AG04449 (cell line): Measurements from ENCODE around the gene DNAJB6.

Source experiments
- CTCF ChIA-PET: fragments of 350-600 bp; formaldehyde crosslinking; extraction: SDS; loops from one replicate; lab custom pipeline; 2021; ENCODE audit warnings: antibody characterized with exemption; lab: Yijun Ruan, JAX
- POLR2A ChIA-PET: fragments of 400-600, 350-600 bp; formaldehyde crosslinking; extraction: SDS; loops from one replicate; lab custom pipeline; 2020; ENCODE audit warnings: antibody characterized with exemption, inconsistent platforms; lab: Yijun Ruan, JAX
- DNase-seq: peaks from one replicate; pipeline ENCODE4 v3.0.0-alpha.2; 2010; ENCODE audit warnings: low read depth, low spot score
- H3K4me3 ChIP-seq: 2 replicates; pipeline ENCODE4 v1.5.1; 2011; ENCODE audit warnings: low read depth, mild to moderate bottlenecking, control low read depth, low read length
- TF ChIP-seq, protein P1 (sequence below): IDR thresholded peaks from one replicate; pipeline ENCODE4 v1.5.1; 2011; ENCODE audit warnings: mild to moderate bottlenecking, moderate library complexity, low read length, control low read depth, inconsistent platforms; ENCODE audit not compliant: insufficient read depth; ENCODE audit errors: missing control alignments

DNAJB6 gene

DNA sequence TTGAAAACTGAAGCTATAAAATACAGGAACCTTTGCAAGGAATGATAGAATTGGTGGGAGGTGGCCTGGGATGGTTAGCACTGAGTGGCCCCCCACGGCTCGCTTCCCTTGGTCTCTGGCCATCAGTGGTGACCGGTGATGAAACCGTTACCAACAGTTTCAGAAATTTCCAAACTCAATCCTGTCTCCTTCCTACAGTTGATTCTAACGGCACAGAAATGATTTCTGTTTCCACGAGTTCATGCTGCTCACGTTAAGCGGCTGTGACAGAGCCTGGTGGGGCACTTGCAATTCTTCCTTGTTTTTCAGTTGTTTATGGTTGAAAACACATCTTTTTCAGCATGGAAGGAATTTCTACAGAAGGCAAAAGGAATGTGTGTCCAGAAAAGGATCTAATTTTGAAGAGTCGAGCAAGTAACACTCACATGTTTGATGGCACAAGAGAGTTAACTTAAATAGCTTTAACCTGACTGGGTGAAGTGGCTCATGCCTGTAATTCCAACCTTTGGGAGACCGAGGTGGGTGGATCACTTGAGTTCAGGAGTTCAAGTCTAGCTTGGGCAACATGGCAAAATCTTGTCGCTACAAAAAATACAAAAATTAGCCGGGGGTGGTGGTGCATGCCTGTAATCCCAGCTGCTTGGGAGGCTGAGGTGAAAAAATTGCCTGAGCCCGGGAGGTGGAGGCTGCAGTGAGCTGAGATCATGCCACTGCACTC lies 100.1 kb downstream of the DNAJB6 start:
- no peak for DNase-seq

DNA sequence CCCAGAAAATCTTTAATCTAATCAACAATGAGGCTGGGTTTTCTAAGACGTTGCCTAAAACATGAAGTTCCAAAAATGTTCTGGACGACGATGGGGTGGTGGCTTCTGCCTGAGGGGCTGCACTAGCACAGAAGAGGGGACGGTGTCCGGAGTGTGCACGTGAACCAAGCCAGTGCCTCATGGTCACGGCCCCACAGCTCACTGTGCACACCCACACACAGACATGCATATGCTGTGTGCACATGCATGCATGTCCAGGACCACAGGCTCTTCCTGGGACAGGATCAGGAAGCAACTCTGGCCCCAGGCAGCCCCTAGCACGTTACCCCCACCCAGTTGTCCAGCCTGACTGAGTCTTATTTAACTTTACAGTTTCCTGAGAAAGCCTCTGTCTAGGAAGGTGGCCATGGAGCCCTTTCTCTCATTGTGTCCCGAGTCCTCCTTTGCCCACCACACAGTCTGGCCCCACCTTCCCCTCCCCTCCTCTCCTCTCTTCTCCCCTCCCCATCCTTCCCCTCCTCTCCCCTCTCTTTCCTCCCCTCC lies 100.8 kb downstream of the DNAJB6 start:
- no peak overlapping the region for H3K4me3 ChIP-seq
- CTCF ChIA-PET, result interaction anchor here (0.8 kb wide), 1 partner anchor 8 kb away, joined by 3 read pairs; no protein-coding TSS in a partner anchor
- POLR2A ChIA-PET, result no interaction called here
- DNase-seq, result no peak
- TF ChIP-seq, protein P1, sequence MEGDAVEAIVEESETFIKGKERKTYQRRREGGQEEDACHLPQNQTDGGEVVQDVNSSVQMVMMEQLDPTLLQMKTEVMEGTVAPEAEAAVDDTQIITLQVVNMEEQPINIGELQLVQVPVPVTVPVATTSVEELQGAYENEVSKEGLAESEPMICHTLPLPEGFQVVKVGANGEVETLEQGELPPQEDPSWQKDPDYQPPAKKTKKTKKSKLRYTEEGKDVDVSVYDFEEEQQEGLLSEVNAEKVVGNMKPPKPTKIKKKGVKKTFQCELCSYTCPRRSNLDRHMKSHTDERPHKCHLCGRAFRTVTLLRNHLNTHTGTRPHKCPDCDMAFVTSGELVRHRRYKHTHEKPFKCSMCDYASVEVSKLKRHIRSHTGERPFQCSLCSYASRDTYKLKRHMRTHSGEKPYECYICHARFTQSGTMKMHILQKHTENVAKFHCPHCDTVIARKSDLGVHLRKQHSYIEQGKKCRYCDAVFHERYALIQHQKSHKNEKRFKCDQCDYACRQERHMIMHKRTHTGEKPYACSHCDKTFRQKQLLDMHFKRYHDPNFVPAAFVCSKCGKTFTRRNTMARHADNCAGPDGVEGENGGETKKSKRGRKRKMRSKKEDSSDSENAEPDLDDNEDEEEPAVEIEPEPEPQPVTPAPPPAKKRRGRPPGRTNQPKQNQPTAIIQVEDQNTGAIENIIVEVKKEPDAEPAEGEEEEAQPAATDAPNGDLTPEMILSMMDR, result no peak

More for the DNA sequence above, 100.1 kb downstream of the DNAJB6 start:
- no peak overlapping the region for H3K4me3 ChIP-seq
- ChIA-PET POLR2A (no interaction called here), CTCF (interaction anchor here (0.8 kb wide), 1 partner anchor 9 kb away, joined by 3 read pairs; no protein-coding TSS in a partner anchor)
- TF ChIP-seq, protein P1, result no peak

DNA sequence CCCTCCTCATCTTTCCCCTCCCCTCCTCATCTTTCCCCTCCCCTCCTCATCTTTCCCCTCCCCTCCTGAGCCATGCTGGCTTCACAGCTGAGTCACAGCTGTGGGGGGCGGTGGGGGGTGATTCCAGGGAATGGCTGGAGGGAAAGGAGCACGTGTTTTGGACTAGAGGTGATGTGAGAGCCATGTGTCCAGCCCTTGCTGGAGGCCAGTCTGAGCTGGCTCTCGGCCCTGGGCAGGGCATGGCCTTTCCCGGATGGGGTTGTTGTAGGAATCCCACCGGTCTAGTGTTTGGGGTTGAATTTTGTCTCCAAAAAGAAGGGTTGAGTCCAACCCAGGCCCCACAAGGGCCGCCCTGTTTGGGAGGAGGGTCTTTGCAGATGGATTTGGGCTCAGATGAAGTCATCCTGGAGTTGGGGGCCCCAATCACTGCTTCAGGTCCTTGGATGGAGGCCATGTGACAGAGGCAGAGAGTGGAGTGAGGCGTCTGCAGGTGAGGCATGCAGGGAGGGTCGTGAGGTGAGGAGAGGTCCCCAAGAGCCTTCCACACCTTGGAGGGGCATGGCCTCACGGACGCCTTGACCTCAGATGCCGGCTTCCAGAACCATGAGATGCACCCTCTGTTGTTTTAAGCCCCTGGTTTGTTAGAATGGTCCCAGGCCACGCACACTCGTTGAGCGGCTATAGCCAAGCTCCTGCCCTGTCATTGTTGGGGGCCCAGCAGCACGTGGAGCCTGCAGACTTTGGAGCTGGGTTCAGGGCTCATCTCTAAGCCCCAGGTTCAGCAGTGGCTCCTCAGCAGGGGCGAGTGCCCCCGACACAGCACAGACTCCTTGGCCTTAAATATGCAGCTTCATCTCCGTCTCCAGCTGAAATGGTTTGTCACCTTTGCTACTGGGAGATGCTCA lies 101.6 kb downstream of the DNAJB6 start:
- ChIA-PET POLR2A (no interaction called here), CTCF (interaction anchor here (1.0 kb wide), 1 partner anchor 9 kb away, joined by 3 read pairs; no protein-coding TSS in a partner anchor)
- DNase-seq, result no peak
- TF ChIP-seq, protein P1, result no peak
- no peak overlapping the region for H3K4me3 ChIP-seq

DNA sequence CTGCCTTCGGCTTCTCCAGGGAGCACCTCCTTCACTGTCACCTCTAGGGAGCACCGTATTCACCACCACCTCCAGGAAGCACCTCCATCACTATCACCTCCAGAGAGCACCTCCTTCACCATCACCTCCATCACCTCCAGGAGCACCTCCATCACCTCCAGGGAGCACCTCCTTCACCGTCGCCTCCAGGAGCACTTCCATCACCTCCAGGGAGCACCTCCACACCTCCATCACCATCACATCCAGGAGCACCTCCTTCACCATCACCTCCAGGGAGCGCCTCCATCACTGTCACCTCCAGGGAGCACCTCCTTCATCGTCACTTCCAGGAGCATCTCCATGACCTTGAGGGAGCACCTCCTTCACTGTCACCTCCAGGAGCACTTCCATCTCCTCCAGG lies 102.3 kb downstream of the DNAJB6 start:
- TF ChIP-seq, protein P1, result no peak
- H3K4me3 ChIP-seq, result no peak overlapping the region
- DNase-seq, result no peak
- CTCF ChIA-PET, result interaction anchor here (1.0 kb wide), 1 partner anchor 10 kb away, joined by 3 read pairs; no protein-coding TSS in a partner anchor
- POLR2A ChIA-PET, result no interaction called here

DNA sequence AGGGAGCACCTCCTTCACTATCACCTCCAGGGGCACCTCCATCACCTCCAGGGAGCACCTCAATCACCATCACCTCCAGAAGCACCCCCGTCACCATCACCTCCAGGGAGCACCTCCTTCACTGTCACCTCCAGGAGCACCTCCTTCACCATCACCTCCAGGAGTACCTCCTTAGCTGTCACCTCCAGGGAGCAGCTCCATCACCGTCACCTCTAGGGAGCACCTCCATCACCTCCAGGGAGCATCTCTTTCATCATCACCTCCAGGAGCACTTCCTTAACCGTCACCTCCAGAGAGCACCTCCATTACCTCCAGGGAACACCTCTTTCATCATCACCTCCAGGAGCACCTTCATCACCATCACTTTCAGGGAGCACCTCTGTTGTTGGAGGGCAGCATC lies 103.0 kb downstream of the DNAJB6 start:
- DNase-seq, result no peak
- TF ChIP-seq, protein P1, result no peak
- CTCF ChIA-PET, result no interaction called here
- POLR2A ChIA-PET, result no interaction called here
- H3K4me3 ChIP-seq, result no peak overlapping the region
